GM19025 (cell line): ENCODE data around the gene REC8.

ENCODE experiments used
- ATAC-seq: cut with Tn5 transposase; IDR thresholded peaks from one replicate; pipeline ENCODE4 v1.9.1; 2021; ENCODE audit warnings: mild to moderate bottlenecking, low read depth, moderate library complexity; ENCODE audit not compliant: unreplicated experiment

REC8 gene

GRCh38 chr14:24137529-24138395 lies 34.1 kb upstream of the REC8 start:
- no peak for ATAC-seq

GRCh38 chr14:24138396-24139271 lies 33.2 kb upstream of the REC8 start:
- no peak for ATAC-seq

- no peak for ATAC-seq
Observed at GRCh38 chr14:24139272-24139934, 32.5 kb upstream of the REC8 start.

- peak; percentile 90 for ATAC-seq
Observed at GRCh38 chr14:24141097-24141880, 30.6 kb upstream of the REC8 start, which contains the start of gene EMC9. TSS of gene EMC9 (minus strand) at chr14:24141591. CDS start at chr14:24141304, 287 bp downstream.

GRCh38 chr14:24143511-24143910 lies 28.4 kb upstream of the REC8 start:
- ATAC-seq: no peak

- no peak for ATAC-seq
Observed at GRCh38 chr14:24144451-24144850, 27.4 kb upstream of the REC8 start.

GRCh38 chr14:24145219-24145618 lies 26.7 kb upstream of the REC8 start:
- ATAC-seq: no peak

GRCh38 chr14:24145690-24146452 lies 26.0 kb upstream of the REC8 start:
- no peak for ATAC-seq

- peak; percentile 49 for ATAC-seq
Observed at GRCh38 chr14:24146453-24146977, 25.4 kb upstream of the REC8 start, which contains the start of gene PSME2. TSS of gene PSME2 (minus strand) at chr14:24146610. CDS start at chr14:24146581, 29 bp downstream.

GRCh38 chr14:24146978-24147760 lies 24.7 kb upstream of the REC8 start, which contains the start of gene RNF31:
TSS of gene RNF31 (plus strand) at chr14:24147498. CDS start at chr14:24147699, 201 bp downstream.
- peak; percentile 77 for ATAC-seq

- ATAC-seq: no peak
Observed at GRCh38 chr14:24147761-24148428, 24.0 kb upstream of the REC8 start.

- no peak for ATAC-seq
Observed at GRCh38 chr14:24149302-24149969, 22.4 kb upstream of the REC8 start.

GRCh38 chr14:24150061-24150460 lies 21.8 kb upstream of the REC8 start:
- no peak for ATAC-seq

- no peak for ATAC-seq
Observed at GRCh38 chr14:24150567-24150966, 21.3 kb upstream of the REC8 start.

GRCh38 chr14:24150993-24151392 lies 20.9 kb upstream of the REC8 start:
- no peak for ATAC-seq

- no peak for ATAC-seq
Observed at GRCh38 chr14:24151404-24152080, 20.3 kb upstream of the REC8 start.
